Activated gamma-delta T cell treated with anti-CD3 and anti-CD28 coated beads, Interleukin-2, amount 50 U/mL, for 16 hours (primary cell): ENCODE data around the gene PRR18.

ENCODE experiments used
- DNase-seq: peaks from one replicate; pipeline ENCODE4 v3.0.0-alpha.2; 2020; ENCODE audit warnings: low read depth

PRR18 gene

GRCh38 chr6:166333172-166333995 lies 25.2 kb upstream of the PRR18 start:
- DNase-seq = peak; percentile 22

DNA sequence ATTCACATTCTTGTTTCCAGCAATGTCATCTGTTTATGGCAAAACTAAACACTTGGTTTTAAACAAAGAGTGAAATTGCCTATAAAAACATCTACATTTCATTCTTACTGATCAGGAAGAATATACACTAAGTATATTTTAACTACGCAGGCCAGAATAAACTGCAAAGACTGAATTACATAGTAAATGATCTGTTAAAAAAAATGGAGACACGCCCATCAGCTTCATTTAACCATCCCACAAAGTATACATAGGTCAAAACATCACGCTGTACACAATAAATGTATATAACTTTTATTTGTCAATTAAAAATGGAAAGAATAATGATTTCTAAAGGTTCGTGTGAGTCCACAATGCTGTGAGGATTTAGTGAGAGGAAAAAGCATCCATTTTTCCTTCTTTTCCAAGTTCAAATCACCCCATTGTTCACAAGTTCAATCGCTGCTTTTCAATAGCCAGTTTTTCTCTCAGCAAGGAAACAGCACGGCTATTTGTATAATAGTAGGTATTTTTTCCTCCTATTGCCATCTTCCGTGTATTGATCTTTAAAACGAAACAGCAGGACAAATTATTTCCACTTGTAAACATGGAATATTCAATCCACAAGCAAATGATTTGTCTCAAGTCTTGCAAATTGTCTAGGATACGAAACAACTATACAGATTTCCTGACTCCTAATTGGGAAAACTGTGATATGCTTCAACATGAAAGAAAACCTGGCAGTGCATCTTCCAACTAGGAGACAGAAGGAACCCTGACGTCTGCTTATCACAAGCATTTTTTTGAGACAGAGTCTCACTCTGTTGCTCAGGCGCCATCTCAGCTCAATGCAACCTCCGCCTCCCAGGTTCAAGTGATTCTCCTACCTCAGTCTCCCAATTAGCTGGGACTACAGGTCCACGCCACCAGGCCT lies 23.6 kb upstream of the PRR18 start:
- no peak for DNase-seq

DNA sequence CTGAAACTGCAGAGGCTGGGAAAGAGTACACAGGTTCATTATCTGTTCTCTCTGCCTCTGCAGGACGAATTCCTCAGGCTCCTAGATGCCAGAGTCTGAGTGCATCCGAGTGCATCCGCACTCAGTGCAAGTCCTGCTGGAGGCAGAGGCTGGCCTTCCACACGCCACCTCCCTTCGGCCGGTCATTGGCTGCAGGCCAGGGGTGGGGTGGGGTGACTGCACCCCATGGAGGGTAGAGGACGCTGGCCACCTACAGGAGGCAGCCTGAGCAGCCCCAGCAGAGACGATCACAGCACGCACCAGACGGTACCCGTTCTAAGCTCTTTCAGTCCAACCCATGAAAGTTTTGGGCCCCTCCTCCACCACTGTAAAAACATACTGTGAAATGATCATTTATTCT lies 22.4 kb upstream of the PRR18 start:
- DNase-seq = no peak

- DNase-seq = no peak
These were observed 17.3 kb upstream of the PRR18 start for GRCh38 chr6:166325383-166326042.

GRCh38 chr6:166323395-166323794 lies 15.2 kb upstream of the PRR18 start:
- no peak for DNase-seq

GRCh38 chr6:166318649-166319600 lies 10.7 kb upstream of the PRR18 start:
- no peak for DNase-seq

GRCh38 chr6:166318227-166318626 lies 10.0 kb upstream of the PRR18 start:
- no peak for DNase-seq

GRCh38 chr6:166317261-166318212 lies 9.3 kb upstream of the PRR18 start:
- no peak for DNase-seq

- DNase-seq = no peak
These were observed 7.2 kb upstream of the PRR18 start for GRCh38 chr6:166315436-166315835.

DNA sequence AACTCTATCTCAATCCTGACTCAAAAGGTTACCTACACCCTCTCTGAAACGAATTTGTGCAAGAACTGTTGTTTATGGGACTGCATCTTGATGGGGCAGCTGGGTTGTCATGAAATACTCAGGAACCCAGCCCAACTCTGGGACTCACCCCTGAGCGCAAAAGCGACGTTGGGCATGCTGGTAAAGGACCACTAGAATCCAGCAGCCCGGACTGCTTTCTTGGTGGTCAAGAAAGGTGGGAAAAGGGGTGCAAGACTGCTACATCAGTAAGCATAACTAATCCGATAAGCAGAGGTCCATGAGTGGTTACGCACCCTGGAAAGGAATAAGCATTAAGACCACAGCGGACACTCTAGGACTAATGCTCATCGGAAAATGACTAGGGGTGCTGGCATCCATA lies 6.3 kb upstream of the PRR18 start:
- no peak for DNase-seq

DNA sequence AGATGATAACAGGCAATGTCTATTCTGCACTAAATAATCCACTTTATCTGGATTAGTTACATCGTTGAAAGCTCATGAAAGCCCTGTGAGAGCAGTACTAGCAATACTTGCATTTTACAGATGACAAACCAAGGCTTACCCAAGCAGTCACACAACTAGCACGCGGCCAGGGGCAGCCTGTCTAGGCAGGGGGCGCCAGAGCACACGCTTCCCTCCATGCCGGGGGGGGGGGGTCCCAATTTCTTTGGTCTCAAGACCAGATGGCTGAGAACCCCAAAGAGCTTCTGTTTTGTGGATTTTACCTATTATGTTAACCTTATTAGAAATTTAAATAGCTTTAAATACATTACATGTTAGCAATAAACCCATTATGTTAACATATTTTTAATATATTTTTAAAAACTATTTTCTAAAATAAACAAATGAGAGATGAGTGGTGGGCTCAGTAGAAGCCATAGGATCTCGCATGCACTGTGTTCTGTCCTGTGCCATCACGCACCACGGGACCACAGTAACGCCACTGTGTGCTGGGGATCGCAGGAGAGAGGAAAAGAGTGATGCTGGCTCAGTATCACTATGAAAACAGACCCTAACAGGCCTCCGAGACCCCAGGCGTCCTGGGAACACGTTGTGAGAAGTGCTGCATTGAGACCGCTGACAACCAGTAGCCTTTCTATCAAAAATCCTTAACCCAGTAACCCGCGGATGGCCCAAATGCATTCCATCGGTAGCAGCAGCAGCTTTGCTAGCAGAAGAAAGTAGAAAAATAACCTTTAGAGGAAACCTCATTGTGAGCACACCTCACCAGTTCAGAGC lies 5.3 kb upstream of the PRR18 start:
- peak; percentile 41 for DNase-seq

DNA sequence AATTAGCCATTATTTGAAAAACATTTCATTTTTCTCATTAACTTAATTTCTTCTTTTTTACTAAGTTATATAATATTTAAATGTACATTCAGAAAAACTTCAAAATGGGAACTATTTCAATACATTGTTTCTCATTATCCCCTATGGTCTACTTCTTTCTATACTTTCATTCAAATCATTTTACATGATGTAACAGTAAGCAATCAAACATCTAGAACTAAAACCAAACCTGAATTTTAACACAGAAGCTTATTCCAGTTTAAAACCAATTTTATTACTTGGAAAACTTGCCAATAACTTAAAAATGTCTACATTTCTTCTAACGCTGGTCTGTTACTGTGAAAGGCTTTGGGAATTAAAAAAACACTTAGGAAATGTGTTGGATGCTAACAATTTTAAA lies 4.6 kb upstream of the PRR18 start:
- no peak for DNase-seq

DNA sequence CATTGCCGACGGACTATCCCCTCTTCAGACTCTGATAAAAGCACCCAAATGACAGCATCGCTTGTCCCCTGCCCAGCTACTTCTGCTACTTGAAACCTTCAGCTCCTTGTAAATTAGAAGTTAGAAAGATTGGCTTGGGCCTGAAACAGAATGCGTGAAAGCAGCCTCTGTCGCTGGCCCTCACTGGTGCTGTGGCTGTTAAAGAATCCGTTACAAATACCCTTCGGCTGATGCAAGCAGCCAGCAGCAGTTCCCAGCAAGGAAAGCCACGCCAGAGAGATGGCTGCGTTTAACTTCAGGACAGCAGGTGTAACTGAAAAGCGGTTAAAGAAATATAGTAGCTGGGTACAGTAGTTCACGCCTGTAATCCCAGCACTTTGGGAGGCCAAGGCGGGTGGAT lies 2.4 kb upstream of the PRR18 start:
- no peak for DNase-seq

GRCh38 chr6:166309977-166310376 lies 1.8 kb upstream of the PRR18 start:
- DNase-seq = no peak

- DNase-seq = no peak
These were observed 787 bp upstream of the PRR18 start for GRCh38 chr6:166308769-166309589.

GRCh38 chr6:166307082-166308032 lies 835 bp downstream of the PRR18 start:
- DNase-seq = no peak

GRCh38 chr6:166306378-166307081 lies 1.7 kb downstream of the PRR18 start:
- DNase-seq = no peak
